ENCODE measurements around the gene EXOC3L2.

The EXOC3L2 gene

GRCh38 chr19:45200568-45200967 is 44.6 kb downstream of the EXOC3L2 start:
- no peak for TF ChIP-seq GATA1 (IDR thresholded peaks at IDR 0.05; ENCODE audit: low read depth, low read length)
- TF ChIP-seq POLR2A (IDR thresholded peaks at IDR 0.05; ENCODE audit: low read length) = no peak

GRCh38 chr19:45195764-45196163 is 49.4 kb downstream of the EXOC3L2 start:
- no peak for DNase-seq
- TF ChIP-seq GATA1 (IDR thresholded peaks at IDR 0.05; ENCODE audit: low read depth, low read length) (no peak), POLR2A (IDR thresholded peaks at IDR 0.05; ENCODE audit: low read length) (no peak)

More at GRCh38 chr19:45200568-45200967, 44.6 kb downstream of the EXOC3L2 start:
- peak in 1 of 2 experiments; percentile 11 for DNase-seq

- no peak for DNase-seq
- no peak for TF ChIP-seq GATA1 (IDR thresholded peaks at IDR 0.05; ENCODE audit: low read depth, low read length)
- no peak for TF ChIP-seq POLR2A (IDR thresholded peaks at IDR 0.05; ENCODE audit: low read length)
These were observed 53.8 kb downstream of the EXOC3L2 start for GRCh38 chr19:45191375-45191774.

GRCh38 chr19:45189971-45190370 is 55.2 kb downstream of the EXOC3L2 start:
- TF ChIP-seq GATA1 (IDR thresholded peaks at IDR 0.05; ENCODE audit: low read depth, low read length) (no peak), POLR2A (IDR thresholded peaks at IDR 0.05; ENCODE audit: low read length) (no peak)

GRCh38 chr19:45187421-45188100 is 57.6 kb downstream of the EXOC3L2 start:
- peak; percentile 31 to 53 for DNase-seq
- TF ChIP-seq POLR2A (IDR thresholded peaks at IDR 0.05; ENCODE audit: low read length) = no peak
- TF ChIP-seq GATA1 (IDR thresholded peaks at IDR 0.05; ENCODE audit: low read depth, low read length) = no peak

More at GRCh38 chr19:45189971-45190370, 55.2 kb downstream of the EXOC3L2 start:
- no peak for DNase-seq

GRCh38 chr19:45186509-45187334 is 58.5 kb downstream of the EXOC3L2 start:
- no peak for TF ChIP-seq GATA1 (IDR thresholded peaks at IDR 0.05; ENCODE audit: low read depth, low read length)
- TF ChIP-seq POLR2A (IDR thresholded peaks at IDR 0.05; ENCODE audit: low read length) = no peak
- no peak for DNase-seq

GRCh38 chr19:45184115-45184514 is 61.1 kb downstream of the EXOC3L2 start:
- no peak for TF ChIP-seq POLR2A (IDR thresholded peaks at IDR 0.05; ENCODE audit: low read length)
- no peak for TF ChIP-seq GATA1 (IDR thresholded peaks at IDR 0.05; ENCODE audit: low read depth, low read length)
- no peak for DNase-seq

- TF ChIP-seq GATA1 (IDR thresholded peaks at IDR 0.05; ENCODE audit: low read depth, low read length) (no peak), POLR2A (IDR thresholded peaks at IDR 0.05; ENCODE audit: low read length) (no peak)
- no peak for DNase-seq
These were observed 62.4 kb downstream of the EXOC3L2 start for GRCh38 chr19:45182758-45183157.

- no peak for DNase-seq
- TF ChIP-seq GATA1 (IDR thresholded peaks at IDR 0.05; ENCODE audit: low read depth, low read length) (no peak), POLR2A (IDR thresholded peaks at IDR 0.05; ENCODE audit: low read length) (no peak)
These were observed 64.3 kb downstream of the EXOC3L2 start for GRCh38 chr19:45180936-45181335.

GRCh38 chr19:45179892-45180370 is 65.3 kb downstream of the EXOC3L2 start:
- peak in 1 of 2 experiments; percentile 30 for DNase-seq
- TF ChIP-seq POLR2A (IDR thresholded peaks at IDR 0.05; ENCODE audit: low read length) (no peak), GATA1 (IDR thresholded peaks at IDR 0.05; ENCODE audit: low read depth, low read length) (no peak)

GRCh38 chr19:45179072-45179891 is 65.9 kb downstream of the EXOC3L2 start:
- DNase-seq = peak; percentile 71 to 79
- TF ChIP-seq GATA1 (IDR thresholded peaks at IDR 0.05; ENCODE audit: low read depth, low read length) (no peak), POLR2A (IDR thresholded peaks at IDR 0.05; ENCODE audit: low read length) (no peak)

GRCh38 chr19:45178262-45179071 is 66.7 kb downstream of the EXOC3L2 start, which contains the start of gene BLOC1S3:
Gene BLOC1S3 (plus strand): TSS chr19:45178784. CDS start chr19:45179297, 513 bp downstream.
- TF ChIP-seq GATA1 (IDR thresholded peaks at IDR 0.05; ENCODE audit: low read depth, low read length) = no peak
- TF ChIP-seq POLR2A (IDR thresholded peaks at IDR 0.05; ENCODE audit: low read length) = peak; percentile 78
- peak; percentile 100 for DNase-seq

GRCh38 chr19:45177817-45178261 is 67.4 kb downstream of the EXOC3L2 start, which contains the start of gene TRAPPC6A:
Gene TRAPPC6A (minus strand): TSS chr19:45178237. CDS start chr19:45178218, 19 bp downstream.
- DNase-seq = peak; percentile 79 to 88

More at GRCh38 chr19:45177817-45178261, 67.4 kb downstream of the EXOC3L2 start, which contains the start of gene TRAPPC6A:
- no peak for TF ChIP-seq POLR2A (IDR thresholded peaks at IDR 0.05; ENCODE audit: low read length)
- TF ChIP-seq GATA1 (IDR thresholded peaks at IDR 0.05; ENCODE audit: low read depth, low read length) = no peak
